AG09309 (cell line): ENCODE results near the gene SGSM1.

Source experiments
- DNase-seq: peaks from one replicate; pipeline ENCODE4 v3.0.0-alpha.2; 2010; ENCODE audit warnings: low read depth
- H3K4me3 ChIP-seq: 2 replicates; pipeline ENCODE4 v1.5.1; 2011; ENCODE audit warnings: mild to moderate bottlenecking, low read depth, low read length, moderate library complexity; ENCODE audit not compliant: control insufficient read depth
- CTCF ChIP-seq: IDR thresholded peaks from 2 replicates; pipeline ENCODE4 v1.5.1; 2011; ENCODE audit warnings: mild to moderate bottlenecking, low read depth, low read length, inconsistent platforms; ENCODE audit not compliant: insufficient read depth, control insufficient read depth; ENCODE audit errors: missing control alignments

SGSM1 gene

GRCh38 chr22:24819487-24819886 is 13.5 kb downstream of the SGSM1 start:
- H3K4me3 ChIP-seq, result no peak overlapping the region
- TF ChIP-seq CTCF, result no peak
- no peak for DNase-seq

- no peak overlapping the region for H3K4me3 ChIP-seq
- DNase-seq, result no peak
- TF ChIP-seq CTCF, result no peak
These were observed 14.0 kb downstream of the SGSM1 start for GRCh38 chr22:24819911-24820461.

GRCh38 chr22:24822471-24822870 is 16.5 kb downstream of the SGSM1 start:
- no peak for TF ChIP-seq CTCF
- DNase-seq, result no peak
- H3K4me3 ChIP-seq, result no peak overlapping the region

- DNase-seq, result no peak
- H3K4me3 ChIP-seq, result no peak overlapping the region
- no peak for TF ChIP-seq CTCF
These were observed 17.8 kb downstream of the SGSM1 start for GRCh38 chr22:24823787-24824186.

- H3K4me3 ChIP-seq, result no peak overlapping the region
- no peak for TF ChIP-seq CTCF
- DNase-seq, result no peak
These were observed 18.2 kb downstream of the SGSM1 start for GRCh38 chr22:24824250-24824649.

- no peak for TF ChIP-seq CTCF
- H3K4me3 ChIP-seq, result no peak overlapping the region
- DNase-seq, result no peak
These were observed 18.9 kb downstream of the SGSM1 start for GRCh38 chr22:24824915-24825314.

GRCh38 chr22:24826710-24827285 is 20.8 kb downstream of the SGSM1 start:
- H3K4me3 ChIP-seq, result no peak overlapping the region
- no peak for DNase-seq
- no peak for TF ChIP-seq CTCF
